Memory B cell (primary cell): ENCODE data around the gene ZNF296.
"Not testable (repeated sequence)": the region's sequence is repeated elsewhere in the genome, so short reads cannot be mapped to it uniquely, and the experiment has no call there.

Experiments used
- ATAC-seq: fragments of 150-1000 bp; cut with Tn5 transposase; 2 replicates; pipeline ENCODE4 v1.10.0; 2021; ENCODE audit warnings: low read depth, mild to moderate bottlenecking, moderate library complexity
- DNase-seq, 2 donors: peaks; one replicate each; pipeline ENCODE4 v3.0.0; 2022; ENCODE audit warnings: low spot score in 2 of 2
- H3K27ac Mint-ChIP-seq: one replicate; pipeline ENCODE4 v1.8.0; 2022; ENCODE audit warnings: mild to moderate bottlenecking, moderate library complexity, mixed read lengths
- H3K27me3 Mint-ChIP-seq: one replicate; pipeline ENCODE4 v1.8.0; 2022; ENCODE audit warnings: mixed read lengths
- H3K36me3 Mint-ChIP-seq: one replicate; pipeline ENCODE4 v1.8.0; 2022; ENCODE audit warnings: mild to moderate bottlenecking, mixed read lengths
- H3K4me1 Mint-ChIP-seq: one replicate; pipeline ENCODE4 v1.8.0; 2022; ENCODE audit warnings: mixed read lengths
- H3K4me3 Mint-ChIP-seq: one replicate; pipeline ENCODE4 v1.8.0; 2022; ENCODE audit warnings: mild to moderate bottlenecking, moderate library complexity, mixed read lengths
- H3K9me3 Mint-ChIP-seq: one replicate; pipeline ENCODE4 v1.8.0; 2022; ENCODE audit warnings: mixed read lengths

The ZNF296 gene

DNA sequence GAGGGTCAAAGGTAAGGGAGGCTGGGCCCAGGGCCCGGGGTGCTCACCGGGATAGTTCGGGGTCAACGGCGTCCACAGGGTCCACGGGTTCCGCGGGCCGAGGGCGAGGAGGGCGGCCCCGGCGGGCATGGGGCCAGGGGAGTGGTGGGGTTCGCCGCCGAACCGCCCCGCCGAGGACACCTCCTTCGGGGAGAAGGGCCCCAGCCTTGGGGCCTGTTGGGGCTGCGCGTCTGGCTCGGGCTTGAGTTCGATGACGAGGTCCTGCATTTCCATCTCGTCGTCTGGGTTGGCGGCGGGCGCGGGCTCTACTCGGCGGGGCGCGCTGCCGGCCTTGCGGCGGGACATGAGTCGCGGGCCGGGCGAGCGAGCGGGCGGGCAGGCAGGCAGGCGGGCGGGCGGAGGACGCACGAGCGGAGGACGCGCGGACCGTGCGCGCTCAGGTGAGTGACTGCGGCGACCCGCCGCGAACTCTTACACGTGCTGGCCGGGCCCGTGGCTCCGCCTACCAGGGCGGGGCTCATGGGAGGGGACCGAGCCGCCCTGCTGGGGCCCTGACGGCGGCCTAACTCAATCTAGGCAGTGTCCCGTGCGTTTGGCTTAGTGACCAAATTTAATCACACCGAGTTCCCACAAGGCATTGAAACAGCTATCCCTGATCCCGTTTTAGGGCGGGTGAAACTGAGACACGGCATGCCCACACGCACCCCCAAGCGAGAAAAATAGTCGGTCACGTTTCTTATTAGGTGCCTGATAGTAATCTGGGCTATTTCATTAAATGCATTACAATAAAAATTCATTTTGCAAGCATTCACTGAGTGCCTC is at the start of gene ZNF296:
ZNF296 (minus strand) TSS at position 450 of the 822 bp plus-strand sequence; CDS start at position 345, 105 bp downstream.
- Mint-ChIP-seq H3K36me3 (peaks cover 7% of the 10 kb centered on the region), H3K9me3 (no peaks in the 10 kb centered on the region), H3K4me3 (peak within 1 kb of the TSS; percentile 96), H3K27ac (peak within 1 kb of the TSS; percentile 89), H3K4me1 (peaks cover 30% of the 10 kb centered on the region), H3K27me3 (no peaks in the 10 kb centered on the region)
- DNase-seq: peak; percentile 78 to 79
- ATAC-seq: peak; percentile 60

GRCh38 chr19:45125360-45125759 is 49.1 kb upstream of the ZNF296 start:
- Mint-ChIP-seq H3K36me3 (no peaks in the 10 kb centered on the region), H3K27me3 (no peaks in the 10 kb centered on the region), H3K4me3 (no peak overlapping the region), H3K27ac (no peak overlapping the region), H3K4me1 (peaks cover 23% of the 10 kb centered on the region), H3K9me3 (no peaks in the 10 kb centered on the region)
- DNase-seq (no peak), ATAC-seq (no peak)

DNA sequence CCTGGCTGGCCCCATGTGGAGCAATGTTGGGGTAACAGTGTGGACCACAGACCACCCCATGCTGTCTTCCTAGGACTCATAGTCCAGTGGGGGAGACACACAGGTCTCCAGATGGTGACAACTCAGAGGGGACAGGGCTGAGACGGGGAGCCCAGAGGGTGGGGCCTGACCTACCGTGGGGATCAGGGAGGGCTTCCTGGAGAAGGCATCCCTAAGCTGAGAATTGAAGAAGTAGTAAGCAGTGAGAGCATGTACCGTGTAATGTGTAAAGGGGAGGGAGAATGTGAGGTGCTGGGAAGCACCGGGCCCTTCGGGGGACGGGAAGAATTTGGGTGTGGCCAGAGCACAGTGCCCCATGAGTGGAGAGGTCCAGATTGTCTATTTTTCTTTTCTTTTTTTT is 47.7 kb upstream of the ZNF296 start:
- Mint-ChIP-seq H3K4me3 (no peak overlapping the region), H3K27me3 (no peaks in the 10 kb centered on the region), H3K9me3 (no peaks in the 10 kb centered on the region), H3K27ac (no peak overlapping the region), H3K36me3 (no peaks in the 10 kb centered on the region), H3K4me1 (peaks cover 25% of the 10 kb centered on the region)
- no peak for ATAC-seq
- DNase-seq: no peak

- peaks cover 30% of the 10 kb centered on the region for H3K4me1 Mint-ChIP-seq
- H3K4me3 Mint-ChIP-seq: no peak overlapping the region
- ATAC-seq (no peak), DNase-seq (no peak)
- H3K36me3 Mint-ChIP-seq: no peaks in the 10 kb centered on the region
- H3K27ac Mint-ChIP-seq: no peak overlapping the region
- no peaks in the 10 kb centered on the region for H3K27me3 Mint-ChIP-seq
- H3K9me3 Mint-ChIP-seq: no peaks in the 10 kb centered on the region
Measured at GRCh38 chr19:45123440-45123850, 47.2 kb upstream of the ZNF296 start.

DNA sequence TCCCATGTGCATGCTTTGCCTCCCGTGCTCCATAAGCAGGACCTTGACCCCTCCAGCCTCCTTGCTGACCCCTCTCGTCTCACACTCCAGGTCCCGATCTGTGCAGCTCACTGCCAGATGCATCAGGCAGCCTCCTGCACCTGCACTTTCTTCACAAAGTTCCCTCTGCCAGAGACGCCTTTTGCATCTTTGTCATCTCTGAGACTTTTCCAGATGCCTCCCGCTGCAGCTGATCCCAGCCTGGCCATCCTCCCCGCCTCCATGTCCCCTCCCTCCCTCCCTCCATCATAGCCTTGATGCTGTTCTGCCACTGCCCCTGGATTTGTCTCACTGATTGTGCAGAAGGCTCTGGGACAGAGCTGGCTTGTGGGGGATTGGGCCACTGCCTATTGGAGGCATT is 46.6 kb upstream of the ZNF296 start:
- H3K27me3 Mint-ChIP-seq: no peaks in the 10 kb centered on the region
- ATAC-seq (no peak), DNase-seq (no peak)
- no peak overlapping the region for H3K4me3 Mint-ChIP-seq
- H3K4me1 Mint-ChIP-seq: peaks cover 32% of the 10 kb centered on the region
- H3K36me3 Mint-ChIP-seq: no peaks in the 10 kb centered on the region
- no peaks in the 10 kb centered on the region for H3K9me3 Mint-ChIP-seq
- no peak overlapping the region for H3K27ac Mint-ChIP-seq

- ATAC-seq (no peak), DNase-seq (no peak)
- H3K27ac Mint-ChIP-seq: no peak overlapping the region
- no peaks in the 10 kb centered on the region for H3K36me3 Mint-ChIP-seq
- no peaks in the 10 kb centered on the region for H3K27me3 Mint-ChIP-seq
- H3K4me1 Mint-ChIP-seq: peaks cover 38% of the 10 kb centered on the region
- no peaks in the 10 kb centered on the region for H3K9me3 Mint-ChIP-seq
- no peak overlapping the region for H3K4me3 Mint-ChIP-seq
Measured at GRCh38 chr19:45121827-45122345, 45.6 kb upstream of the ZNF296 start.

- ATAC-seq (no peak), DNase-seq (no peak)
- Mint-ChIP-seq H3K27me3 (no peaks in the 10 kb centered on the region), H3K36me3 (no peaks in the 10 kb centered on the region), H3K4me3 (no peak overlapping the region), H3K4me1 (peaks cover 37% of the 10 kb centered on the region), H3K9me3 (no peaks in the 10 kb centered on the region), H3K27ac (no peak overlapping the region)
Measured at GRCh38 chr19:45119582-45119981, 43.3 kb upstream of the ZNF296 start.

GRCh38 chr19:45118591-45119355 is 42.5 kb upstream of the ZNF296 start:
- not testable (repeated sequence) for H3K36me3 Mint-ChIP-seq, H3K27me3 Mint-ChIP-seq, H3K9me3 Mint-ChIP-seq
- peak in 1 of 2 donors; percentile 18 for DNase-seq
- Mint-ChIP-seq H3K4me3 (peak overlapping the region; percentile 18), H3K4me1 (peaks cover 39% of the 10 kb centered on the region), H3K27ac (peak overlapping the region; percentile 78)
- peak; percentile 72 for ATAC-seq

DNA sequence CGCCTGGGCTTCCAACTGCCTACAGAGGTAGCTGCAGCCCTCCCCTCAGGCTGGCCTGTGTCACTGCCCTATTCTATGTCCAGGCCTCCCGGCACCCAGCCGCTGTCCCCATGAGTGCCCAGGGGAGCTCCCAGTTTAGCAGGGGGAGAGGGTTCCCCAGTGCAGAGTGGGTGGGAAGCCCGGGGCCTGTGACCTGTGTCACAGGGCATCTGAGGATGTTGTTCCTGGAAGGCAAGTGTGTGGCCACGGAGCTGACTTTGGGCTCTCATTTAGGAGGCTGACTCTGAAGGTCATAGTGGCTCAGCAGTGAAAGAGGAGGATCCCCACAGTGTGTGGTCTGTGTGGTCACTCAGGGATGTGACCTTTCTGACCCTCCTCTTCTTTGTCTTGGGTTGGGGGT is 41.8 kb upstream of the ZNF296 start:
- no peaks in the 10 kb centered on the region for H3K9me3 Mint-ChIP-seq
- H3K36me3 Mint-ChIP-seq: no peaks in the 10 kb centered on the region
- peaks cover 38% of the 10 kb centered on the region for H3K4me1 Mint-ChIP-seq
- H3K27ac Mint-ChIP-seq: peak overlapping the region; percentile 78
- peak overlapping the region; percentile 43 for H3K4me3 Mint-ChIP-seq
- H3K27me3 Mint-ChIP-seq: no peaks in the 10 kb centered on the region
- ATAC-seq (no peak), DNase-seq (no peak)

DNA sequence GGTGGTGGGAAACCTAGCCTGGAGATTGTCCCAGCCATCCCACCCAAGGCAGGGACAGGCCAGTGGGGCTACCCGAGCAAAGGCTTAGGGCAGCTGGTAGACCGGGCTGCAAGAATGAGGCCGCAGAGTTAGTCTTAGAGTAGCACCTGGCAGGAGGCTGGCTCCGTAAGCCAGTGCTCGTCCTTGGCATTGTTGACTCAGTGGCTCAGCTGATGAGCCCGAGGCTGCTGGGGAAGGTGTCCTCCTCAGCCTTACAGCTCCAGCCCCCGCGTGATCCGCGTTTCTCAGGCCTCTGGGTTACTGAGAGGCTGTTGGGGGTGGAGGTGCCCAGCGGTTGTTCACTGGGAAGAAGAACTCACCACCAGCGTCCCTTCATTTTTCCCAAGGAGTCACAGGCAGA is 41.4 kb upstream of the ZNF296 start:
- ATAC-seq (no peak), DNase-seq (no peak)
- Mint-ChIP-seq H3K4me1 (peaks cover 38% of the 10 kb centered on the region), H3K27ac (no peak overlapping the region), H3K9me3 (no peaks in the 10 kb centered on the region), H3K36me3 (no peaks in the 10 kb centered on the region), H3K4me3 (no peak overlapping the region), H3K27me3 (no peaks in the 10 kb centered on the region)

- H3K4me1 Mint-ChIP-seq: peaks cover 39% of the 10 kb centered on the region
- no peaks in the 10 kb centered on the region for H3K27me3 Mint-ChIP-seq
- no peak for DNase-seq
- peak overlapping the region; percentile 71 for H3K4me3 Mint-ChIP-seq
- ATAC-seq: peak; percentile 49
- peak overlapping the region; percentile 53 for H3K27ac Mint-ChIP-seq
- H3K36me3 Mint-ChIP-seq: no peaks in the 10 kb centered on the region
- no peaks in the 10 kb centered on the region for H3K9me3 Mint-ChIP-seq
Measured at GRCh38 chr19:45117167-45117594, 40.9 kb upstream of the ZNF296 start.

DNA sequence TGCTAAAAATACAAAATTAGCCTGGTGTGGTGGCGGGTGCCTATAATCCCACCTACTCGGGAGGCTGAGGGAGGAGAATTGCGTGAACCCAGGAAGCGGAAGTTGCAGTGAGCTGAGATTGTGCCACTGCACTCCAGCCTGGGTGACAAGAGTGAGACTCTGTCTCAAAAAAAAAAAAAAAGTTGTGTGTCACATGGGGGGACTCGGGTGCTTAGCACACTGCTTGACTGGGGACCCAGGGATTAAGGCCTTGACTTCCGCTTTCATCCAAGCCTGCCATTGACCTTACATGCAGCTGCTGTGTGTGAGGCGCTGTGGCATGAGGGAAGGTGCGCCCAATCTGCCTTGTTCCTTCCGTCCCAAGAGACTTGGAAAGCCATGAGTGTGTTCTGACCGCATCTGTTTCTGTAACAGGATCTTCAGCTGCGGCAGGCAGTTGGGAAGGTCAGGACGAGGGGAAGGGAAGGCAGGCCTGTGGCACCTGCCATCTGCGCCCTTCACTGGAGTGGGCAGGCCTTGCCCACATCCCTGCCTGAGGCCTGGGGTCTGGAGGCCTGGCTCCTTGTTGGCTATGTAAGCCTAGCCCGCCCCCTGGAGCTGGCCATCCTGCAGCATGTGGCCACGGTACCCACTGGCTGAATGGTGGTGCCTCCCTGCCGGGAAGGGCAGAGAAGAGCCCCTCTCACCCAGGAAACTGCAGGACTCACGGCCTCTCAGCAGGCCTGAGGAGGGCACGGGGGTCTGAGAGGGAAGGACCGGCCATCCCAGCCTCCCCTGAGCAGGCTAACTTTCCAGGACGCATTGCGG is 39.7 kb upstream of the ZNF296 start:
- peaks cover 34% of the 10 kb centered on the region for H3K4me1 Mint-ChIP-seq
- H3K36me3 Mint-ChIP-seq: no peaks in the 10 kb centered on the region
- no peak overlapping the region for H3K27ac Mint-ChIP-seq
- no peaks in the 10 kb centered on the region for H3K9me3 Mint-ChIP-seq
- no peak for DNase-seq
- ATAC-seq: no peak
- no peak overlapping the region for H3K4me3 Mint-ChIP-seq
- no peaks in the 10 kb centered on the region for H3K27me3 Mint-ChIP-seq

DNA sequence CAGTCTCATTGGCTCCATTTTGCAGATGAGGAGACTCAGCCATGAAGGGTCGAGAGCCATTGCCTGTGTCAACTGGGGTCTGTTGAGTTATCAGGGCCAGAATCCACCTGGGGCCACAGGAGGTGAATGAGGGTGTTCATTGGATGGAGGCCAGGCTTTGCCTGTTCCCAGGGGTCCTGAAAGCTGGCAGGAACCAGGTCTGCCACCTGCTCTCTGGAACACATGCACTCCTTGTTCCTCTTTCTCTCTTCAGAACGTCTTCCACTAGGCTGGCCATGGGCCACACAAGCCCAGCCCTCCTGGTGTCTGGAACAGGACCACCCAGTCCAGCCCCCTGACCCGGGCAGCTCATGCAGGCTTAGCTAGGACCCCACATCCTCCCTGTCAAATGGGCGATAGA is 37.8 kb upstream of the ZNF296 start:
- DNase-seq (no peak), ATAC-seq (no peak)
- H3K36me3 Mint-ChIP-seq: no peaks in the 10 kb centered on the region
- no peak overlapping the region for H3K27ac Mint-ChIP-seq
- no peaks in the 10 kb centered on the region for H3K9me3 Mint-ChIP-seq
- no peaks in the 10 kb centered on the region for H3K27me3 Mint-ChIP-seq
- no peak overlapping the region for H3K4me3 Mint-ChIP-seq
- H3K4me1 Mint-ChIP-seq: peaks cover 29% of the 10 kb centered on the region

DNA sequence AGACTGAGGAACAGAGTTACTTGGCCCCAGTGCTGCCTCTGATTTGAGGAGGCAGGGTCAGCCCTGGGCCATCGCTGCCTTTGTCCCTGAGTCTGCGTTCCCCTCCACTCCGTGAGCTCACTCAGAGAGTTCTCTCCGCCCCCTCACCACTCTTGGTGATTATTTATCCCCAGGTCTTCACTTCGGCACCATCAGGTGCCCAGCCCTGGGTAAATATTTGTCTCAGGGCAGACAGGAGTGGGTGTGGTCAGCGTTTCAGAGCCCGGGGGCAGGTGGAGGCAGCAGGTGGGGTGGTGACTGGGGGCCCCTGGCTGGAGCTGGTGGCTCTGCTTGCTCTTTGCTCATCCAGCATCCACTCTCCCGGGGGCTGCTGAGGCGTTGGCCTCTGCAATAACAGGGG is 37.4 kb upstream of the ZNF296 start:
- Mint-ChIP-seq H3K4me1 (peaks cover 26% of the 10 kb centered on the region), H3K9me3 (no peaks in the 10 kb centered on the region), H3K36me3 (no peaks in the 10 kb centered on the region), H3K4me3 (no peak overlapping the region), H3K27ac (no peak overlapping the region), H3K27me3 (no peaks in the 10 kb centered on the region)
- DNase-seq (no peak), ATAC-seq (no peak)
